ENCODE data around the gene DNASE2.
A peak's percentile ranks its signal among the peaks of the same experiment; 100 is the strongest.

The DNASE2 gene

DNA sequence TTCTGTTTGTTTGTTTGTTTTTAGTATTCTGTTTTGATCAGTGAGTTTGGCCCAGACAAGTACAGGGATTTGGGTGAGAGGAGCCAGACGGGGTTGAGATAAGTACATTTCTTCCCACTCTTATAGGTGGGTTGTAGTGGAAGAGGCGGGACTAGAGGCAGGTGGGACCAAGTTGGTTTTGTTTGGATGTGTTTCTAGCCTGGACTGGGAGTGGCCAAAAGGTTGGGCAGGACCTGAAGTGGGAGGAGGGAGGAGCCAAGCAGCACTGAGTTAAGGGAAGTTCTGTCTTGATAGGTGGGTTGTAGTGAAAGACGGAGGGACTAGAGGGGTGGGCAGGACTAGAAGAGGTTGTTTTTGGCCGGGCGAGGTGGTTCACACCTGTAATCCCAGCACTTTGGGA lies 9.0 kb downstream of the DNASE2 start:
- Histone ChIP-seq H3K4me1 (ENCODE audit: control insufficient read depth, insufficient read depth, low read length) (peaks cover 9% of the 10 kb centered on the region), H3K36me3 (ENCODE audit: control insufficient read depth in 2 of 2, insufficient read depth in 2 of 2, low read length in 2 of 2) (peaks cover 3 to 10% of the 10 kb centered on the region in 2 donors), H3K9ac (ENCODE audit: low read length in 2 of 2) (no peak overlapping the region), H3K27ac (ENCODE audit: low read length) (no peak overlapping the region), H3K27me3 (ENCODE audit: control insufficient read depth in 1 of 2, insufficient read depth in 2 of 2, low read length in 2 of 2) (peaks cover 6 to 9% of the 10 kb centered on the region in 2 donors), H3K4me3 (ENCODE audit: low read length in 2 of 2) (no peak overlapping the region), H3K9me3 (ENCODE audit: control insufficient read depth in 2 of 2, low read length in 2 of 2) (no peaks in the 10 kb centered on the region)

DNA sequence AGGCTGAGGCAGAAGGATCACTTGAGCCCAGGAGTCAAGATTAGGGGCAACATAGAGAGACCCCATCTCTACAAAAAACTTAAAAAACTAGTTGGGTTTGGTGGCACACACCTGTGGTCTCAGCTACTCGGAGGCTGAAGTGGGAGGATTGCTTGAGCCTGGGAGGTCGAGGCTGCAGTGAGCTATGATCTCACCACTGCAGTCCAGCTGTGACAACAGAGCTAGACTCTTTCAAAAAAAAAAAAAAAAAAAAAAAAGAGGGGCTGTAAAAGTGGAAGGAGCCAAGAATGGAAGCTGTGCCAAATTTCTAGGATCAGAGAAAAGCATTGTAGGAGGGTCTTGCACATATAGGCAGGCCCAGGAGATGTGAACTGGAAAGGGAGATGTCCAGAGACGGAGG lies 9.6 kb downstream of the DNASE2 start:
- Histone ChIP-seq H3K9ac (ENCODE audit: low read length in 2 of 2) (no peak overlapping the region), H3K36me3 (ENCODE audit: control insufficient read depth in 2 of 2, insufficient read depth in 2 of 2, low read length in 2 of 2) (peaks cover 3 to 10% of the 10 kb centered on the region in 2 donors), H3K27me3 (ENCODE audit: control insufficient read depth in 1 of 2, insufficient read depth in 2 of 2, low read length in 2 of 2) (peaks cover 8 to 11% of the 10 kb centered on the region in 2 donors), H3K27ac (ENCODE audit: low read length) (no peak overlapping the region), H3K4me3 (ENCODE audit: low read length in 2 of 2) (no peak overlapping the region), H3K4me1 (ENCODE audit: control insufficient read depth, insufficient read depth, low read length) (peaks cover 11% of the 10 kb centered on the region), H3K9me3 (ENCODE audit: control insufficient read depth in 2 of 2, low read length in 2 of 2) (no peaks in the 10 kb centered on the region)

DNA sequence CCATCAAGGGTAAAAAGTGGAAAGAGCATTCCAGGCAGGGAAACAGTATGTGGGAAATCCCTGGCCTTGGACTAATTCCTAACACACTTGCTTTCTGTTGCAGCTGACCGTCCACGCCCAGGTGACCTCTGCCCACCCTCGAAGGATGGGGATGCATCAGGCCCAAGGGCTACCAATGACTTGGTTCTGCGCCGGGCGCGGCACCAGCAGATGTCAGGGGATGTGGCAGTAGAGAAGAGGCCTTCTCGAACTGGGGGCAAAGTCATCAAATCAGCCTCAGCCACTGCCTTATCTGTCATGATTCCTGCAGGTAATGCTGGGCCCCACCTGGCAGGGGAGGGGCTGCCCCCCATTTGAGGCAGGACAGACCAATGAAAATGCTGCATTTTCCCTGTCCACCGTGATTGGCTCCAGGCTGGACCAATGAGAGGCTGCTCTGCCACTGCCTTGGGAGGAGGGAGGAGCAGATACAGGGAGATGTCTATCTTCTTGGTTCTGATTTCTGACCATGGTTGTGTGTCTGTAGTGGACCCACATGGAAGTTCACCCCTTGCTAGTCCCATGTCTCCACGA lies 12.6 kb downstream of the DNASE2 start:
- Histone ChIP-seq H3K36me3 (ENCODE audit: control insufficient read depth in 2 of 2, insufficient read depth in 2 of 2, low read length in 2 of 2) (no peaks in the 10 kb centered on the region), H3K4me1 (ENCODE audit: control insufficient read depth, insufficient read depth, low read length) (peaks cover 11% of the 10 kb centered on the region), H3K27me3 (ENCODE audit: control insufficient read depth in 1 of 2, insufficient read depth in 2 of 2, low read length in 2 of 2) (peaks cover 8 to 15% of the 10 kb centered on the region in 2 donors), H3K9me3 (ENCODE audit: control insufficient read depth in 2 of 2, low read length in 2 of 2) (no peaks in the 10 kb centered on the region), H3K4me3 (ENCODE audit: low read length in 2 of 2) (no peak overlapping the region), H3K9ac (ENCODE audit: low read length in 2 of 2) (no peak overlapping the region), H3K27ac (ENCODE audit: low read length) (no peak overlapping the region)

DNA sequence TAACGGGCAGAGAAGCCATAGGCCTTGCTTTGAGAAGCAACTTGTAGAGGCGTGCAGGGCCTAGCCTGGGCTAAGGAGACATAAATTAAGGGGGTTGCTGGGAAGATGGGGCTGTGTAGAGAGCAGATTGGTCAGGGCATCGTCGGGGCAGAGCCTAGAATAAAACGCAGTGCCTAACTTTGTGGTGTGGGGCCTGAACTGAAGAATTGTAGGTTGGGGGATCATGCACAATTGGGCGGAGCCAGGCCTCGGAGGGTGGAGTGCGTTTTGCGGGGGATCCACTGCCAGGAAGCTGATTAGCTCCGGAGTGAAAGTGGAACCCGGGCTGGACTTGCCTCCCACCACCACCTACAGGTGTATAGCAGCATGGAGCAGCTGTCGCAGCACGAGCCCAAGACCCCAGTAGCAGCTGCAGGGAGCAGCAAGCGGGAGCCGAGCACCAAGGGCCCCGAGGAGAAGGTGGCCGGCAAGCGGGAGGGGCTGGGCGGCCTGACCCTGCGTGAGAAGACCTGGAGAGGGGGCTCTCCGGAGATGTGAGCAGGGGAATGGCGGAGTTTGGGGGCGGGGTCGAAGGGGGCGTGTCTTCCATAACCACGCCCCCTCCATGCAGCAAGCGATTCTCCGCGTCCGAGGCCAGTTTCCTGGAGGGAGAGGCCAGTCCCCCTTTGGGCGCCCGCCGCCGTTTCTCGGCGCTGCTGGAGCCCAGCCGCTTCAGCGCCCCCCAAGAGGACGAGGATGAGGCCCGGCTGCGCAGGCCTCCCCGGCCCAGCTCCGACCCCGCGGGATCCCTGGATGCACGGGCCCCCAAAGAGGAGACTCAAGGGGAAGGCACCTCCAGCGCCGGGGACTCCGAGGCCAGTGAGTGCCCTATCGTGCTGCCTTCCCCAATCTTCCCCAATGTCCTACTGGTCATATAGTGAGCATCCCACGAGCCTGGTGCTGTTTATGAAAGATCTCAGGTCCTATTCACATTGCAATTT lies 13.8 kb downstream of the DNASE2 start:
- H3K27ac ChIP-seq (ENCODE audit: low read length) = no peak overlapping the region
- H3K9ac ChIP-seq (ENCODE audit: low read length in 2 of 2) = peak overlapping the region in 1 of 2 donors; percentile 23
- H3K27me3 ChIP-seq (ENCODE audit: control insufficient read depth in 1 of 2, insufficient read depth in 2 of 2, low read length in 2 of 2) = peaks cover 8 to 15% of the 10 kb centered on the region in 2 donors
- H3K36me3 ChIP-seq (ENCODE audit: control insufficient read depth in 2 of 2, insufficient read depth in 2 of 2, low read length in 2 of 2) = no peaks in the 10 kb centered on the region
- H3K4me3 ChIP-seq (ENCODE audit: low read length in 2 of 2) = peak overlapping the region; percentile 21 to 65
- no peaks in the 10 kb centered on the region for H3K9me3 ChIP-seq (ENCODE audit: control insufficient read depth in 2 of 2, low read length in 2 of 2)
- H3K4me1 ChIP-seq (ENCODE audit: control insufficient read depth, insufficient read depth, low read length) = peaks cover 11% of the 10 kb centered on the region

DNA sequence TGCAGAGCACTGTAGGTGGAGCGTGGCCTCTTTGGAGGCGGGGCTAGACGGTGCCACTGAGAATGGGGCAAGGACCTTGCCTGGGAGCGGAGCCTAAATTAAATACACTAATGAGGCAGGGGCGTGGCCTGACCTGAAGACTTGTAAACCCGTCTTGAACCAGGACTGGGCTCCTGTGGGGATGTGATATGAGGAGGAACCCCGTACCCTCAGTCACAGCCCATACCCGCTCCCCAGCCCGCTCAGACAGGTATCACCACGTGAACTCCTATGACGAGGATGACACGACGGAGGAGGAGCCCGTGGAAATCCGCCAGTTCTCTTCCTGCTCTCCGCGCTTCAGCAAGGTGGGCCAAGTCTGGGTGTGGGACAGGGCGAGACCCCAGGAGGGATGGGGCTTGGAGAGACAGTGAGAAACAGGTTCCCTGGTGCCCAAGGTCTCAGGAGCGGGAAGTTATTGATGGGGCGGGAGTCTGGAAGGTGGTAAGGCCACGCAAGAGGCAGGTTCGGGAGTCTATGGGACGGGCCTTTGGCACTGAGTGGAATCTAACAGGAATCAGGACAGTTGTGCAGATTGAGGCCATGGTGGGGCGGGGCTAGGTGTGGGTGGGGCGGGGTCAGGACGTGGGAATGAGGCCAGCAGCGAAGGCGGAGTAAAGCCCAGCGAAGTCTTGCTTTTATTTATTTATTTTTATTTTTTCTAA lies 14.7 kb downstream of the DNASE2 start:
- Histone ChIP-seq H3K36me3 (ENCODE audit: control insufficient read depth in 2 of 2, insufficient read depth in 2 of 2, low read length in 2 of 2) (no peaks in the 10 kb centered on the region), H3K27ac (ENCODE audit: low read length) (no peak overlapping the region), H3K9ac (ENCODE audit: low read length in 2 of 2) (no peak overlapping the region), H3K27me3 (ENCODE audit: control insufficient read depth in 1 of 2, insufficient read depth in 2 of 2, low read length in 2 of 2) (peaks cover 8 to 15% of the 10 kb centered on the region in 2 donors), H3K4me3 (ENCODE audit: low read length in 2 of 2) (no peak overlapping the region), H3K4me1 (ENCODE audit: control insufficient read depth, insufficient read depth, low read length) (peaks cover 11% of the 10 kb centered on the region), H3K9me3 (ENCODE audit: control insufficient read depth in 2 of 2, low read length in 2 of 2) (no peaks in the 10 kb centered on the region)

DNA sequence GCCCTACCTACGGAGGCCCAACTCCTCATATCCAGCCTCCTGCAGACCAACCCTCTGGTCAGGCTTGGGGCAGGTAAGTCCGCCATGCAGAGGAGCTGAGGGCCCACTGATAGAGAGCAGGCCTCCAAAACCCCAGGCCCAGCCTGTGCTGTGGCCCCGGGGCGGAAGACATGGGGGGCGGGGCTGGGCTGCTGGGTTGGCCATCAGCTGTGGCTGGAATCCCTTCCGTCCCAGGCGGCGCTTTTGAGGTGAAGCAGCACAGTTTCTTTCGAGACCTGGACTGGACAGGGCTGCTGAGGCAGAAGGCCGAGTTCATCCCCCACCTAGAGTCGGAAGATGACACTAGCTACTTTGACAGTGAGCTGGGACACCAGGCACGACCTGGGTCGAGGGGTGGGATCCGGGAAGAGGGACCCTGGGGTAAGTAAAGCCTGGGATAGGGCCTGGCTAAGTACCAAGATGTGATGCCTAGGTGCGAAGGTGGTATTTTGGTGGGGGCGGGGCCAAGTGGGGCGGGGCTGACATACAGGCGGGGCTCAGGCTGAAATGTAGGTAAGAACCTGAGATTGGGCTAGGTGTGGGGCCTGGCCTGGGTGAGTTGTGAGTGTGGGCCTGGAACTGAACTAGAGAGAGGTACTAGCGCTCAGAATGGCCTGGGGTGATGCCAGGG lies 15.4 kb downstream of the DNASE2 start:
- Histone ChIP-seq H3K4me3 (ENCODE audit: low read length in 2 of 2) (no peak overlapping the region), H3K9ac (ENCODE audit: low read length in 2 of 2) (no peak overlapping the region), H3K27ac (ENCODE audit: low read length) (no peak overlapping the region), H3K9me3 (ENCODE audit: control insufficient read depth in 2 of 2, low read length in 2 of 2) (no peaks in the 10 kb centered on the region), H3K36me3 (ENCODE audit: control insufficient read depth in 2 of 2, insufficient read depth in 2 of 2, low read length in 2 of 2) (no peaks in the 10 kb centered on the region), H3K27me3 (ENCODE audit: control insufficient read depth in 1 of 2, insufficient read depth in 2 of 2, low read length in 2 of 2) (peaks cover 8 to 15% of the 10 kb centered on the region in 2 donors), H3K4me1 (ENCODE audit: control insufficient read depth, insufficient read depth, low read length) (peaks cover 11% of the 10 kb centered on the region)

DNA sequence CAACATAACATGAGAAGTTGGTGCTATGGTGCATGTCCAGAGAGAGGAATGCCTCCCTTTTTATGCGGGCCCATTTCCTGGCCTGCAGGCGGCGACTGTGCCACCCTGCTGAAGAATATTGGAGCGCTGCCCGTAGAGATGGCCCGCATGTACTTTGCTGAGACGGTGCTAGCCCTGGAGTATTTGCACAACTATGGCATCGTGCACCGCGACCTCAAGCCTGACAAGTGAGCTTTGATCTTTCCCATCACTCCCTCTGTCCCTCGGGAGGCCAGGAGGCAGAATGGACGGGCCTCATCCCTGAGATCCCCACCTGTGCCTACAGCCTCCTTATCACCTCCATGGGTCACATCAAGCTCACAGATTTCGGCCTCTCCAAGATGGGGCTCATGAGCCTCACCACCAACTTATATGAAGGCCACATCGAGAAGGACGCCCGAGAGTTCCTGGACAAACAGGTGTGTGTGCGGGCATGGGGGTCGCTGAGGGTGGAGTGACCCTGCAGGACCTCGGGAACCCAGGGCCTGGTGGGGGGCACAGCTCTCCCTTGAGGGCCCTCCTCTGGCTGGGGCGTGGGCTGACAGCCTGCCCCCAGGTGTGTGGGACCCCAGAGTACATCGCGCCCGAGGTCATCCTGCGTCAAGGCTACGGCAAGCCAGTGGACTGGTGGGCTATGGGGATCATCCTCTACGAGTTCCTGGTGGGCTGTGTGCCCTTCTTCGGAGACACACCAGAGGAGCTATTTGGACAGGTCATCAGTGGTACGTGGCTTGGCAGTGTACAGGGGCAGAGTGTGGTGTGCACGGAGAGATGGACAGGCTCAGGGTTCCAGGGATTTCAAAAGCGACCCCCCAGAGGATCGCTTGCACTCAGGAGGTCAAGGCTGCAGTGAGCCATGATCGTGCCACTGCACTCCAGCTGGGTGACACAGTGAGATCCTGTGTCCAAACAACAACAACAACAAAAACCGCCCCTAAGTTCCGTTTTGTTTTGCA lies 16.2 kb downstream of the DNASE2 start:
- Histone ChIP-seq H3K4me1 (ENCODE audit: control insufficient read depth, insufficient read depth, low read length) (peaks cover 11% of the 10 kb centered on the region), H3K4me3 (ENCODE audit: low read length in 2 of 2) (no peak overlapping the region), H3K27me3 (ENCODE audit: control insufficient read depth in 1 of 2, insufficient read depth in 2 of 2, low read length in 2 of 2) (peaks cover 8 to 15% of the 10 kb centered on the region in 2 donors), H3K36me3 (ENCODE audit: control insufficient read depth in 2 of 2, insufficient read depth in 2 of 2, low read length in 2 of 2) (no peaks in the 10 kb centered on the region), H3K9me3 (ENCODE audit: control insufficient read depth in 2 of 2, low read length in 2 of 2) (no peaks in the 10 kb centered on the region), H3K27ac (ENCODE audit: low read length) (no peak overlapping the region), H3K9ac (ENCODE audit: low read length in 2 of 2) (no peak overlapping the region)

DNA sequence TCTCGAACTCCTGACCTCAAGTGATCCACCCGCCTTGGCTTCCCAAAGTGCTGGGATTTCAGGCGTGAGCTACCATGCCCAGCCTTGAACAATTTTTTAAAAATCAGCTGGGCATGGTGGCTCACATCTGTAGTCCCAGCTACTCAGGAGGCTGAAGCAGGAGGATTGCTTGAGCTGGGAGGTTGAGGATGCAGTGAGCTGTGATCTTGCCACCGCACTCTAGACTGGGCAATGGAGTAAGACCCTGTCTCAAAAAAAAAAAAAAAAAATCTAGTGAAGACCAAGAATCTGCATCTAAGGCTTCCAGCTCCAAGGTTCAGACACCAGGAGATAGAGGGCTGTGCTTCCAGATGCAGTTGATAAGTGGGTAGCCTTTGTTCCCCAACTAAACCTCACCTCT lies 17.1 kb downstream of the DNASE2 start:
- Histone ChIP-seq H3K9ac (ENCODE audit: low read length in 2 of 2) (no peak overlapping the region), H3K9me3 (ENCODE audit: control insufficient read depth in 2 of 2, low read length in 2 of 2) (no peaks in the 10 kb centered on the region), H3K27me3 (ENCODE audit: control insufficient read depth in 1 of 2, insufficient read depth in 2 of 2, low read length in 2 of 2) (peaks cover 8 to 15% of the 10 kb centered on the region in 2 donors), H3K4me3 (ENCODE audit: low read length in 2 of 2) (no peak overlapping the region), H3K4me1 (ENCODE audit: control insufficient read depth, insufficient read depth, low read length) (peaks cover 11% of the 10 kb centered on the region), H3K27ac (ENCODE audit: low read length) (no peak overlapping the region), H3K36me3 (ENCODE audit: control insufficient read depth in 2 of 2, insufficient read depth in 2 of 2, low read length in 2 of 2) (no peaks in the 10 kb centered on the region)

DNA sequence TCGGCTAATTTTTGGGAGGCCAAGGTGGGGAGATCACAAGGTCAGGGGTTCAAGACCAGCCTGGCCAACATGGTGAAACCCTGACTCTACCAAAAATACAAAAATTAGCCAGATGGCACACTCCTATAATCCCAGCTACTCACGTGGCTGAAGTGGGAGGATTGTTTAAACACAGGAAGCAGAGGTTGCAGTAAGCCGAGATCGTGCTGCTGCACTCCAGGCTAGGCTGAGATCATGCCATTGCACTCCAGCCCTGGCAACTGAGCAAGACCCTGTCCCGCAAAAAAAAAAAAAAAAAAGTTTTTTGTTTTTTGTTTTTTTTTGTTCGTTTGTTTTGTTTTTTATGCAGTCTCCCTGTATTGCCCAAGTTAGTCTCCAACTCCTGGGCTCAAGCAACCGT lies 21.7 kb downstream of the DNASE2 start:
- no peaks in the 10 kb centered on the region for H3K9me3 ChIP-seq (ENCODE audit: control insufficient read depth in 2 of 2, low read length in 2 of 2)
- no peak overlapping the region for H3K9ac ChIP-seq (ENCODE audit: low read length in 2 of 2)
- no peak overlapping the region for H3K4me3 ChIP-seq (ENCODE audit: low read length in 2 of 2)
- peaks cover 0 to 2% of the 10 kb centered on the region in 2 donors for H3K27me3 ChIP-seq (ENCODE audit: control insufficient read depth in 1 of 2, insufficient read depth in 2 of 2, low read length in 2 of 2)
- no peaks in the 10 kb centered on the region for H3K4me1 ChIP-seq (ENCODE audit: control insufficient read depth, insufficient read depth, low read length)
- no peak overlapping the region for H3K27ac ChIP-seq (ENCODE audit: low read length)
- H3K36me3 ChIP-seq (ENCODE audit: control insufficient read depth in 2 of 2, insufficient read depth in 2 of 2, low read length in 2 of 2) = no peaks in the 10 kb centered on the region
